BLaER1 (cell line): Measurements from ENCODE around the gene RASSF1.

Experiments
- H3K27ac ChIP-seq: shearing (Covaris generic); formaldehyde crosslinking; 2 replicates; pipeline ENCODE4 v1.8.1; 2022
- H3K27me3 ChIP-seq: shearing (Covaris generic); formaldehyde crosslinking; 2 replicates; pipeline ENCODE4 v1.8.1; 2022
- H3K36me3 ChIP-seq: shearing (Covaris generic); formaldehyde crosslinking; 2 replicates; pipeline ENCODE4 v1.8.1; 2022
- H3K4me1 ChIP-seq: shearing (Covaris generic); formaldehyde crosslinking; 2 replicates; pipeline ENCODE4 v1.8.1; 2022
- H3K4me2 ChIP-seq: shearing (Covaris generic); formaldehyde crosslinking; 2 replicates; pipeline ENCODE4 v1.8.1; 2022
- H3K4me3 ChIP-seq: shearing (Covaris generic); formaldehyde crosslinking; 2 replicates; pipeline ENCODE4 v1.8.1; 2022
- H3K9ac ChIP-seq: shearing (Covaris generic); formaldehyde crosslinking; 2 replicates; pipeline ENCODE4 v1.8.1; 2022
- H3K9me3 ChIP-seq: shearing (Covaris generic); formaldehyde crosslinking; 2 replicates; pipeline ENCODE4 v1.8.1; 2022
- H4K20me1 ChIP-seq: shearing (Covaris generic); formaldehyde crosslinking; 2 replicates; pipeline ENCODE4 v1.8.1; 2022
- Cebpa-rat ChIP-seq: shearing (Covaris generic); IDR thresholded peaks from 2 replicates; pipeline ENCODE4 v1.8.1; 2022

Gene RASSF1

GRCh38 chr3:50297384-50297775 is 43.3 kb downstream of the RASSF1 start:
- 0 out of 2 replicates have a peak, but pooled peaks cover 8% of the 10 kb centered on the region for H4K20me1 ChIP-seq
- H3K36me3 ChIP-seq, result peaks cover 8% of the 10 kb centered on the region; the same call in 1 of the 2 replicates
- H3K4me1 ChIP-seq, result peaks cover 32% of the 10 kb centered on the region
- H3K4me2 ChIP-seq, result 0 out of 2 replicates have a peak overlapping the region, but pooled peaks have one; percentile 96
- H3K4me3 ChIP-seq, result no peak overlapping the region
- no peaks in the 10 kb centered on the region for H3K9me3 ChIP-seq
- TF ChIP-seq Cebpa-rat, result no peak
- H3K27me3 ChIP-seq, result no peaks in the 10 kb centered on the region
- no peak overlapping the region for H3K27ac ChIP-seq
- H3K9ac ChIP-seq, result no peak overlapping the region

- no peak overlapping the region for H3K4me2 ChIP-seq
- H3K27ac ChIP-seq, result no peak overlapping the region
- H3K27me3 ChIP-seq, result no peaks in the 10 kb centered on the region
- peaks cover 8% of the 10 kb centered on the region; the same call in 1 of the 2 replicates for H3K36me3 ChIP-seq
- no peak for TF ChIP-seq Cebpa-rat
- no peak overlapping the region for H3K9ac ChIP-seq
- no peak overlapping the region for H3K4me3 ChIP-seq
- H4K20me1 ChIP-seq, result 0 out of 2 replicates have a peak, but pooled peaks cover 8% of the 10 kb centered on the region
- peaks cover 32% of the 10 kb centered on the region for H3K4me1 ChIP-seq
- no peaks in the 10 kb centered on the region for H3K9me3 ChIP-seq
Measured at GRCh38 chr3:50296721-50297383, 43.8 kb downstream of the RASSF1 start.

- no peaks in the 10 kb centered on the region for H3K9me3 ChIP-seq
- H3K36me3 ChIP-seq, result peaks cover 8% of the 10 kb centered on the region
- H3K4me1 ChIP-seq, result peaks cover 39% of the 10 kb centered on the region
- H3K4me3 ChIP-seq, result no peak overlapping the region
- no peak overlapping the region for H3K27ac ChIP-seq
- H3K9ac ChIP-seq, result no peak overlapping the region
- 0 out of 2 replicates have a peak, but pooled peaks cover 8% of the 10 kb centered on the region for H4K20me1 ChIP-seq
- no peak overlapping the region for H3K4me2 ChIP-seq
- TF ChIP-seq Cebpa-rat, result no peak
- no peaks in the 10 kb centered on the region for H3K27me3 ChIP-seq
Measured at GRCh38 chr3:50295553-50296431, 44.8 kb downstream of the RASSF1 start.

- Histone ChIP-seq H3K4me3 (no peak overlapping the region), H3K9ac (no peak overlapping the region), H4K20me1 (peaks cover 8% of the 10 kb centered on the region; the same call in 1 of the 2 replicates), H3K36me3 (peaks cover 19% of the 10 kb centered on the region), H3K27me3 (no peaks in the 10 kb centered on the region), H3K4me2 (no peak overlapping the region), H3K4me1 (peaks cover 37% of the 10 kb centered on the region), H3K27ac (no peak overlapping the region), H3K9me3 (no peaks in the 10 kb centered on the region)
- no peak for TF ChIP-seq Cebpa-rat
Measured at GRCh38 chr3:50294492-50295403, 45.9 kb downstream of the RASSF1 start.

- H3K27me3 ChIP-seq, result no peaks in the 10 kb centered on the region
- H3K36me3 ChIP-seq, result peaks cover 25% of the 10 kb centered on the region
- H3K4me3 ChIP-seq, result no peak overlapping the region
- H3K9me3 ChIP-seq, result no peaks in the 10 kb centered on the region
- no peak overlapping the region for H3K9ac ChIP-seq
- no peak for TF ChIP-seq Cebpa-rat
- H3K4me2 ChIP-seq, result no peak overlapping the region
- H3K27ac ChIP-seq, result no peak overlapping the region
- H3K4me1 ChIP-seq, result peaks cover 36% of the 10 kb centered on the region
- H4K20me1 ChIP-seq, result peaks cover 8% of the 10 kb centered on the region; the same call in 1 of the 2 replicates
Measured at GRCh38 chr3:50294089-50294488, 46.5 kb downstream of the RASSF1 start.

- Histone ChIP-seq H3K27me3 (no peaks in the 10 kb centered on the region), H3K9me3 (no peaks in the 10 kb centered on the region), H3K9ac (peak overlapping the region; percentile 84), H3K27ac (peak overlapping the region; percentile 83), H3K4me3 (peak overlapping the region; percentile 97), H4K20me1 (peaks cover 4% of the 10 kb centered on the region; the same call in 1 of the 2 replicates), H3K4me1 (peaks cover 31% of the 10 kb centered on the region), H3K36me3 (peaks cover 34% of the 10 kb centered on the region), H3K4me2 (peak overlapping the region; percentile 93)
- no peak for TF ChIP-seq Cebpa-rat
Measured at GRCh38 chr3:50293079-50293801, 47.4 kb downstream of the RASSF1 start.

- peak within 1 kb of the TSS; percentile 97 for H3K4me3 ChIP-seq
- peak within 1 kb of the TSS; percentile 98 for H3K4me2 ChIP-seq
- no peak for TF ChIP-seq Cebpa-rat
- peak within 1 kb of the TSS; percentile 96 for H3K27ac ChIP-seq
- no peaks in the 10 kb centered on the region for H3K9me3 ChIP-seq
- H3K27me3 ChIP-seq, result no peaks in the 10 kb centered on the region
- H3K9ac ChIP-seq, result peak within 1 kb of the TSS; percentile 98
- peaks cover 24% of the 10 kb centered on the region for H3K4me1 ChIP-seq
- H4K20me1 ChIP-seq, result no peaks in the 10 kb centered on the region; the same call in 1 of the 2 replicates
- H3K36me3 ChIP-seq, result peaks cover 42% of the 10 kb centered on the region
Measured at GRCh38 chr3:50292159-50293078, 48.2 kb downstream of the RASSF1 start, which contains the start of gene IFRD2. TSS of gene IFRD2 (minus strand) at chr3:50292429. CDS start at chr3:50292274, 155 bp downstream.

- Histone ChIP-seq H3K27ac (no peak overlapping the region), H3K9ac (peak overlapping the region; percentile 98), H3K4me1 (peaks cover 24% of the 10 kb centered on the region), H3K9me3 (no peaks in the 10 kb centered on the region), H4K20me1 (peaks cover 5% of the 10 kb centered on the region; the same call in 1 of the 2 replicates), H3K4me3 (no peak overlapping the region), H3K4me2 (peak overlapping the region; percentile 98; the same call in 1 of the 2 replicates), H3K27me3 (no peaks in the 10 kb centered on the region), H3K36me3 (peaks cover 56% of the 10 kb centered on the region)
- TF ChIP-seq Cebpa-rat, result no peak
Measured at GRCh38 chr3:50290161-50290641, 50.4 kb downstream of the RASSF1 start.
